IPS DF 4.7 (cell line): ENCODE measurements around the gene HOXD9.

ENCODE experiments used
- DNase-seq: peaks from one replicate; pipeline ENCODE4 v3.0.0-alpha.2; 2013; ENCODE audit warnings: low spot score; ENCODE audit errors: extremely low read depth

Gene HOXD9

GRCh38 chr2:176110415-176111308 lies 11.9 kb upstream of the HOXD9 start:
- no peak for DNase-seq

GRCh38 chr2:176111309-176111663 lies 11.2 kb upstream of the HOXD9 start:
- DNase-seq = no peak

- DNase-seq = no peak
Observed at GRCh38 chr2:176111846-176112374, 10.6 kb upstream of the HOXD9 start.

GRCh38 chr2:176112375-176113302 lies 9.9 kb upstream of the HOXD9 start:
- DNase-seq = no peak

- no peak for DNase-seq
Observed at GRCh38 chr2:176114120-176114929, 8.2 kb upstream of the HOXD9 start.

- DNase-seq = no peak
Observed at GRCh38 chr2:176114930-176115625, 7.4 kb upstream of the HOXD9 start.

GRCh38 chr2:176115883-176116813 lies 6.4 kb upstream of the HOXD9 start, which contains the start of gene HOXD10:
Gene HOXD10 (plus strand): TSS chr2:176116778. CDS start chr2:176116834, 56 bp downstream.
- DNase-seq = no peak

- DNase-seq = no peak
Observed at GRCh38 chr2:176117162-176117822, 5.2 kb upstream of the HOXD9 start.

- no peak for DNase-seq
Observed at GRCh38 chr2:176117823-176118371, 4.6 kb upstream of the HOXD9 start.

- DNase-seq = no peak
Observed at GRCh38 chr2:176118601-176119339, 3.7 kb upstream of the HOXD9 start.

GRCh38 chr2:176120364-176121189 lies 1.9 kb upstream of the HOXD9 start:
- DNase-seq = no peak

- DNase-seq = no peak
Observed at GRCh38 chr2:176121190-176122051, 1.1 kb upstream of the HOXD9 start.

- no peak for DNase-seq
Observed at GRCh38 chr2:176122052-176122682, 352 bp upstream of the HOXD9 start.

- DNase-seq = no peak
Observed at GRCh38 chr2:176123411-176124109, 1.0 kb downstream of the HOXD9 start.
